Kidney tubule cell (primary cell): ENCODE data around the gene C1D.
A peak's percentile ranks its signal among the peaks of the same experiment; 100 is the strongest.
"Not testable (repeated sequence)": the region's sequence is repeated elsewhere in the genome, so short reads cannot be mapped to it uniquely, and the experiment has no call there.

Source experiments
- DNase-seq: peaks from one replicate; pipeline ENCODE4 v3.0.0-alpha.2; 2018; ENCODE audit warnings: low spot score

The C1D gene

GRCh38 chr2:67999332-67999731, 63.5 kb downstream of the C1D start:
- no peak for DNase-seq

GRCh38 chr2:67997903-67998302, 64.9 kb downstream of the C1D start:
- DNase-seq = no peak

- peak; percentile 87 for DNase-seq
Observed at GRCh38 chr2:67997528-67997900, 65.3 kb downstream of the C1D start.

GRCh38 chr2:67996772-67997527, 65.9 kb downstream of the C1D start:
- DNase-seq = no peak

GRCh38 chr2:67994716-67995115, 68.1 kb downstream of the C1D start:
- DNase-seq = no peak

GRCh38 chr2:67994069-67994468, 68.7 kb downstream of the C1D start:
- DNase-seq = not testable (repeated sequence)

- no peak for DNase-seq
Observed at GRCh38 chr2:67993329-67993728, 69.5 kb downstream of the C1D start.

- DNase-seq = no peak
Observed at GRCh38 chr2:67991456-67991855, 71.3 kb downstream of the C1D start.
